PC-3 (cell line): ENCODE results near the gene PAH. TPM values are rescaled to one million over a fixed set of nuclear protein-coding genes. Genes with fewer than 3 reads are reported as not detected.

Source experiments
- ATAC-seq: fragments of 200-7000 bp; cut with Tn5 transposase; 2 replicates; pipeline ENCODE4 v1.9.1; 2020; ENCODE audit warnings: mild to moderate bottlenecking, moderate library complexity
- BruUV-seq: library from RNA; stranded (reverse); fragments of 400-500 nt; replicated peaks from 2 replicates; lab custom pipeline; 2021; lab: Mats Ljungman, UMichigan
- CTCF ChIA-PET: fragments of 300-600 bp; sonication (Branson Sonifier 250); formaldehyde crosslinking; loops from one replicate; lab custom pipeline; 2022; ENCODE audit warnings: antibody characterized with exemption; lab: Charles Lee
- POLR2A ChIA-PET: fragments of 300-600 bp; sonication (Branson Sonifier 250); formaldehyde crosslinking; loops from one replicate; lab custom pipeline; 2022; ENCODE audit warnings: antibody characterized with exemption; ENCODE audit not compliant: unreplicated experiment; lab: Charles Lee
- DNase-seq: peaks from one replicate; pipeline ENCODE4 v3.0.0-alpha.2; 2015
- H2AFZ ChIP-seq: fragments of 300-600 bp; sonication (generic); 2 replicates; pipeline ENCODE4 v1.6.0; 2016; ENCODE audit warnings: antibody characterized with exemption, low read length
- H3F3A ChIP-seq: fragments of 300-600 bp; sonication (generic); one replicate; pipeline ENCODE4 v1.6.0; 2017; ENCODE audit warnings: antibody characterized with exemption, low read length, control low read depth, mild to moderate bottlenecking; ENCODE audit not compliant: unreplicated experiment
- H3K27ac ChIP-seq: fragments of 300-600 bp; sonication (generic); 2 replicates; pipeline ENCODE4 v1.5.1; 2016; ENCODE audit warnings: mild to moderate bottlenecking, low read length
- H3K27me3 ChIP-seq: fragments of 300-600 bp; sonication (generic); 2 replicates; pipeline ENCODE4 v1.6.1; 2016; ENCODE audit warnings: low read length, mixed read lengths
- H3K36me3 ChIP-seq: fragments of 300-600 bp; sonication (generic); 2 replicates; pipeline ENCODE4 v1.6.1; 2016; ENCODE audit warnings: low read depth, mixed run types, low read length, mixed read lengths
- H3K4me1 ChIP-seq: fragments of 300-600 bp; sonication (generic); 2 replicates; pipeline ENCODE4 v1.5.1; 2016; ENCODE audit warnings: low read length; ENCODE audit not compliant: insufficient read depth
- H3K4me2 ChIP-seq: fragments of 300-600 bp; sonication (generic); 2 replicates; pipeline ENCODE4 v1.6.0; 2016; ENCODE audit warnings: low read length
- H3K4me3 ChIP-seq: fragments of 300-600 bp; sonication (generic); 2 replicates; pipeline ENCODE4 v1.5.1; 2016; ENCODE audit warnings: mild to moderate bottlenecking, low read length, mixed read lengths
- H3K79me2 ChIP-seq: fragments of 300-600 bp; sonication (generic); 2 replicates; pipeline ENCODE4 v1.6.1; 2017; ENCODE audit warnings: low read length, mixed read lengths
- H3K9ac ChIP-seq: fragments of 300-600 bp; sonication (generic); 2 replicates; pipeline ENCODE4 v1.6.0; 2016; ENCODE audit warnings: mild to moderate bottlenecking, low read length
- H3K9me2 ChIP-seq: fragments of 300-600 bp; sonication (generic); replicated peaks from 2 replicates; pipeline ENCODE4 v1.6.1; 2016; ENCODE audit warnings: mixed run types, low read length, mixed read lengths
- H3K9me3 ChIP-seq: fragments of 300-600 bp; sonication (generic); 2 replicates; pipeline ENCODE4 v1.6.1; 2016; ENCODE audit warnings: low read length, mixed read lengths
- H4K20me1 ChIP-seq: fragments of 300-600 bp; sonication (generic); 2 replicates; pipeline ENCODE4 v1.6.1; 2016; ENCODE audit warnings: low read length, mixed read lengths
- EZH2 ChIP-seq: fragments of 300-600 bp; sonication (generic); IDR thresholded peaks from one replicate; pipeline ENCODE4 v1.6.1; 2017; ENCODE audit warnings: antibody characterized with exemption, mild to moderate bottlenecking, low read length; ENCODE audit not compliant: unreplicated experiment
- EZH2phosphoT487 ChIP-seq: fragments of 300-600 bp; sonication (generic); IDR thresholded peaks from 2 replicates; pipeline ENCODE4 v1.6.1; 2018; ENCODE audit warnings: mild to moderate bottlenecking, antibody characterized with exemption, low read length, borderline replicate concordance
- intact Hi-C: fragments of 100-400 bp; cut with micrococcal nuclease; formaldehyde crosslinking; loops from 2 replicates; pipeline ENCODE4 v1.9.0; 2023
- total RNA-seq: library from RNA; depleted of rRNA; stranded (reverse); fragments of >200 nt; gene quantifications from 2 replicates; pipeline ENCODE4 v1.2.3, GENCODE V29; 2014
- TF ChIP-seq, protein P1 (sequence below): fragments of 300-600 bp; sonication (generic); conservative IDR thresholded peaks from 2 replicates; pipeline ENCODE4 v1.5.1; 2017; ENCODE audit warnings: antibody characterized with exemption, low read depth, mild to moderate bottlenecking, low read length

Gene PAH
- total RNA-seq, 1 experiment from 2014 or later, result not detected

DNA sequence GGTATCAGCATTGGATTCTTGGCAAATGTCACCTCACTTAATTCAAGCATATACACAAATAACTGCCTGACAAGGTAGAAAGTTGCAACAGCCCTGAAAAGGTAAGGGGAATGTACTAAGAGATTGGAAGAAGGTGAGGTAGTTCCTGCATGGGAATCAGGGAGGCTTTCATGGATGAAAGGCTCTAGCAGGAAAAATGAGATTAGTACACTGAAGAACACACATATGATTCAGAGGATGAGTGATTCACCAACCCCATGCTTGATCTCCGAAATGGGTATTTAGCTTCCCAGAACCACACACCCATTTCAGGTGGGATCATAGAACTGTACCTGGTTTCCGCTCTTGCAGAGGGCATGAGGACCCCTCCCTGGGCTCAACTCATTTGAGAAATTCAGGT, 65.8 kb downstream of the PAH start:
- Histone ChIP-seq H3K27ac (no peak overlapping the region), H2AFZ (no peak overlapping the region), H3K4me3 (no peak overlapping the region), H3F3A (no peaks in the 10 kb centered on the region), H3K9ac (no peak overlapping the region), H4K20me1 (no peaks in the 10 kb centered on the region), H3K27me3 (no peaks in the 10 kb centered on the region), H3K36me3 (no peaks in the 10 kb centered on the region), H3K4me2 (no peak overlapping the region), H3K4me1 (no peaks in the 10 kb centered on the region), H3K79me2 (no peaks in the 10 kb centered on the region), H3K9me2 (no peaks in the 10 kb centered on the region), H3K9me3 (peaks cover 4% of the 10 kb centered on the region; the same call in 1 of the 2 replicates)
- BruUV-seq, result no TSS peak
- TF ChIP-seq EZH2 (no peak), EZH2phosphoT487 (no peak)
- TF ChIP-seq, protein P1, sequence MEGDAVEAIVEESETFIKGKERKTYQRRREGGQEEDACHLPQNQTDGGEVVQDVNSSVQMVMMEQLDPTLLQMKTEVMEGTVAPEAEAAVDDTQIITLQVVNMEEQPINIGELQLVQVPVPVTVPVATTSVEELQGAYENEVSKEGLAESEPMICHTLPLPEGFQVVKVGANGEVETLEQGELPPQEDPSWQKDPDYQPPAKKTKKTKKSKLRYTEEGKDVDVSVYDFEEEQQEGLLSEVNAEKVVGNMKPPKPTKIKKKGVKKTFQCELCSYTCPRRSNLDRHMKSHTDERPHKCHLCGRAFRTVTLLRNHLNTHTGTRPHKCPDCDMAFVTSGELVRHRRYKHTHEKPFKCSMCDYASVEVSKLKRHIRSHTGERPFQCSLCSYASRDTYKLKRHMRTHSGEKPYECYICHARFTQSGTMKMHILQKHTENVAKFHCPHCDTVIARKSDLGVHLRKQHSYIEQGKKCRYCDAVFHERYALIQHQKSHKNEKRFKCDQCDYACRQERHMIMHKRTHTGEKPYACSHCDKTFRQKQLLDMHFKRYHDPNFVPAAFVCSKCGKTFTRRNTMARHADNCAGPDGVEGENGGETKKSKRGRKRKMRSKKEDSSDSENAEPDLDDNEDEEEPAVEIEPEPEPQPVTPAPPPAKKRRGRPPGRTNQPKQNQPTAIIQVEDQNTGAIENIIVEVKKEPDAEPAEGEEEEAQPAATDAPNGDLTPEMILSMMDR, result no peak
- POLR2A ChIA-PET, result no interaction called here
- peak; percentile 13 for DNase-seq
- intact Hi-C loops, result no loop called here
- CTCF ChIA-PET, result no interaction called here
- no peak for ATAC-seq

DNA sequence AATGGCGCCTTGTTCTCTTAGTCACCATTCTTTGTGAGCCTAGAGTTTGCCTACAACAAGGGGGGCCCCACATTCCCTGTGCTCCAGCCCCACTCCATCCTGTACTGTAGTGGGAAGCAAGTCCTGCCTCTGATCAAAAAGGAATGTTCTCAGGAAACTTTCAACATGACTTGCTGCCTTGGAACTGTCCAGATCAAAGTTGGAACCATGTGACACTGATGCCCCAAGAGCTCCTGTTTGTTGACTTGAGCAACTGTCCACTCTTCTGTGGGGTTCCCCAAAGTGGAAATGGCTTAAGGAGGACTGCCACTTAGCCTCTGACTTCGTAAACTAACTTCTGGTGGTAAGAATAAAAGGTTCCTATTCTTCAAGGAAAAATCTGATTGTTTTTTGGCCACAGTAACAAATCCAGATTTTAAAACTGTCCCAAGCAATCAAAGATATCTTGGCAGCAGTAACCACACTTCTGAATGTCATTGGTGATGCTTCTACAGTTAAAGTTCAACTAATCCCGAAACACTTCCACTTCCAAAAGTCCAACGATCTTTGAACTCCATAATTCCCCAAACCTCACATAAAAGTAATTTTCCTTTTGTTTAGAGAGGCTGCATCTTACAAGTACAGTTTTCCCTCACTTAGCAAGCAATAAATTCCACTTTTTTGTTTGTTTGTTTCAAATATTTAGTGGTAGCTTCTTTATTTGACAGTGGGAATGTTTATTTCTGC, 67.2 kb downstream of the PAH start:
- H4K20me1 ChIP-seq, result no peaks in the 10 kb centered on the region
- no peaks in the 10 kb centered on the region for H3K9me2 ChIP-seq
- TF ChIP-seq, protein P1, result no peak
- TF ChIP-seq EZH2, result no peak
- no peak for TF ChIP-seq EZH2phosphoT487
- H3K36me3 ChIP-seq, result no peaks in the 10 kb centered on the region
- ChIA-PET POLR2A (no interaction called here), CTCF (no interaction called here)
- intact Hi-C loops, result no loop called here
- no peak overlapping the region for H3K4me2 ChIP-seq
- ATAC-seq (no peak), DNase-seq (no peak)
- H3K27me3 ChIP-seq, result no peaks in the 10 kb centered on the region
- no peaks in the 10 kb centered on the region for H3K79me2 ChIP-seq
- no peaks in the 10 kb centered on the region for H3F3A ChIP-seq
- H3K9ac ChIP-seq, result no peak overlapping the region
- H3K4me1 ChIP-seq, result no peaks in the 10 kb centered on the region
- no peak overlapping the region for H3K27ac ChIP-seq
- peaks cover 4% of the 10 kb centered on the region; the same call in 1 of the 2 replicates for H3K9me3 ChIP-seq
- H2AFZ ChIP-seq, result no peak overlapping the region
- no TSS peak for BruUV-seq
- no peak overlapping the region for H3K4me3 ChIP-seq

DNA sequence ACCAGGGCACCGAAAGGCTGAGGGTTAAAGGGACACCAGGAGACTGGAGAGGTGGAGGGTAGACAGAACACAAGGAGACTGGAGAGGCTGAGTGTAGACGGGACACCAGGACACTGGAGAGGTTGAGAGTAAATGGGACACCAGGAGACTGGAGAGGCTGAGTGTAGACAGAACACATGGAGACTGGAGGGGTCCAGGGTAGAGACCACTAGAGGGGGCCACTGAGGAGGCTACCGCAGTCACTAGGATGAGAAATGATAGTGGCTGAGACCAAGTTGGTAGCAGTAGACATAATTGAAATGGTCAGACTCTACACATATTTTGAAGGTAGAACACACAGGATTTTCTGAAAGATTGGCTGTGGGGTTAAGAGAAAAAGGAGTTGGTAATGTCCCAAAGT, 68.2 kb downstream of the PAH start:
- no peak for DNase-seq
- H4K20me1 ChIP-seq, result no peaks in the 10 kb centered on the region
- ChIA-PET CTCF (no interaction called here), POLR2A (no interaction called here)
- no peak overlapping the region for H3K4me3 ChIP-seq
- H3K4me2 ChIP-seq, result no peak overlapping the region
- H3K9me3 ChIP-seq, result peaks cover 4% of the 10 kb centered on the region; the same call in 1 of the 2 replicates
- H3K27me3 ChIP-seq, result no peaks in the 10 kb centered on the region
- intact Hi-C loops, result no loop called here
- H2AFZ ChIP-seq, result no peak overlapping the region
- H3K27ac ChIP-seq, result no peak overlapping the region
- no peaks in the 10 kb centered on the region for H3K79me2 ChIP-seq
- no peak for ATAC-seq
- no peaks in the 10 kb centered on the region for H3K4me1 ChIP-seq
- no peak overlapping the region for H3K9ac ChIP-seq
- H3K36me3 ChIP-seq, result no peaks in the 10 kb centered on the region
- TF ChIP-seq, protein P1, result no peak
- no peak for TF ChIP-seq EZH2
- no peak for TF ChIP-seq EZH2phosphoT487
- BruUV-seq, result no TSS peak
- H3K9me2 ChIP-seq, result no peaks in the 10 kb centered on the region
- no peaks in the 10 kb centered on the region for H3F3A ChIP-seq
